ENCODE results near the gene GTF2F1. TPM values are rescaled to one million over a fixed set of nuclear protein-coding genes. Genes with fewer than 3 reads are reported as not detected.
"Not testable (repeated sequence)": the region's sequence is repeated elsewhere in the genome, so short reads cannot be mapped to it uniquely, and the experiment has no call there.

Gene GTF2F1
- total RNA-seq, 4 donors from 2014 or later, result 50.8 to 57.0 (median 51.4) TPM

GRCh38 chr19:6433663-6434062 is 40.7 kb upstream of the GTF2F1 start, which contains the start of gene SLC25A41:
Gene SLC25A41 (minus strand): TSS chr19:6433763. CDS start chr19:6433693, 70 bp downstream.
- Histone ChIP-seq H3K9me3 (no peaks in the 10 kb centered on the region), H3K27me3 (no peaks in the 10 kb centered on the region), H3K4me3 (replicated peaks in 1 of 3) (no peak within 1 kb of the TSS), H3K27ac (no peak within 1 kb of the TSS), H3K36me3 (no peaks in the 10 kb centered on the region), H3K4me1 (no peaks in the 10 kb centered on the region)
- no peak for DNase-seq
- TF ChIP-seq POLR2A (IDR thresholded peaks at IDR 0.05) (no peak), CTCF (IDR thresholded peaks at IDR 0.05) (no peak)
- intact Hi-C loops (cut with DNase I), result no loop called here
- 95 to 97% methylated on average over 10 of the region's 10 CpGs for WGBS, 2 donors

GRCh38 chr19:6433165-6433564 is 40.2 kb upstream of the GTF2F1 start:
- intact Hi-C loops (cut with DNase I), result no loop called here
- Histone ChIP-seq H3K4me1 (no peaks in the 10 kb centered on the region), H3K36me3 (no peaks in the 10 kb centered on the region), H3K27ac (no peak overlapping the region), H3K9me3 (no peaks in the 10 kb centered on the region), H3K27me3 (no peaks in the 10 kb centered on the region), H3K4me3 (replicated peaks in 1 of 3) (no peak overlapping the region)
- no peak for TF ChIP-seq POLR2A (IDR thresholded peaks at IDR 0.05)
- no peak for TF ChIP-seq CTCF (IDR thresholded peaks at IDR 0.05)
- no peak for DNase-seq
- WGBS, 2 donors, result 82 to 92% methylated on average over 8 to 9 of the region's 11 CpGs

DNA sequence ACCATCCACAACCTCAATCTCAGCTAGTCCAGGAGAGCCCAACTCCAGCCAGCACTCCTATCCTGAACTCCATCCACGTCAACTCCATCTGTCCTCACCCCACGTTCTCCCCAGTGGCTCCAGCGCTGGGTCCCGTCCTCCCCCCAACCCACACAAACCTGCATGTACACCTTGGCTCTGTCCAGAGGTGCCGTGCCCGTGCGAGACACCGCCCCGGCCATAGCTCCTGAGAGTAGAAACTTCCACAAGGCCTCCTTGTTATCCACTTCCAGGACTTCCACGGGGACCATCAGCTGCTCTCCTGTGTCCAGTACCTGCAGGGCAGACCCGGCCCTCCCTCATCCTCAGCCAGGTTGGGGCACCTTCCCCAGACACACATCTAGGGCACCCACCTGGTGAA is 38.9 kb upstream of the GTF2F1 start:
- no peak overlapping the region for H3K27ac ChIP-seq
- TF ChIP-seq CTCF (IDR thresholded peaks at IDR 0.05) (no peak), POLR2A (IDR thresholded peaks at IDR 0.05) (no peak)
- no peaks in the 10 kb centered on the region for H3K9me3 ChIP-seq
- H3K36me3 ChIP-seq, result no peaks in the 10 kb centered on the region
- H3K4me1 ChIP-seq, result no peaks in the 10 kb centered on the region
- WGBS, 2 donors, result 94 to 95% methylated on average over 11 of the region's 11 CpGs
- no peak overlapping the region for H3K4me3 ChIP-seq (replicated peaks in 1 of 3)
- no peak for DNase-seq
- intact Hi-C loops (cut with DNase I), result no loop called here
- no peaks in the 10 kb centered on the region for H3K27me3 ChIP-seq

GRCh38 chr19:6429419-6430221 is 36.7 kb upstream of the GTF2F1 start:
- H3K4me3 ChIP-seq (replicated peaks in 1 of 3), result no peak overlapping the region
- H3K27me3 ChIP-seq, result no peaks in the 10 kb centered on the region
- intact Hi-C loops (cut with DNase I), result loop anchor here (10.0 kb wide), 1 partner anchor 55 kb away; the partner anchor contains the start of genes ALKBH7 and PSPN
- peaks cover 0 to 6% of the 10 kb centered on the region in 2 donors for H3K4me1 ChIP-seq
- WGBS, 2 donors, result 59 to 63% methylated on average over 20 of the region's 20 CpGs
- H3K36me3 ChIP-seq, result no peaks in the 10 kb centered on the region
- no peak for TF ChIP-seq CTCF (IDR thresholded peaks at IDR 0.05)
- TF ChIP-seq POLR2A (IDR thresholded peaks at IDR 0.05), result no peak
- DNase-seq, result no peak
- no peaks in the 10 kb centered on the region for H3K9me3 ChIP-seq
- H3K27ac ChIP-seq, result no peak overlapping the region

- H3K27ac ChIP-seq; H3K9me3 ChIP-seq; H3K4me1 ChIP-seq; DNase-seq; H3K36me3 ChIP-seq; H3K27me3 ChIP-seq; H3K4me3 ChIP-seq (replicated peaks in 1 of 3): not testable (repeated sequence)
- 88% methylated on average over 2 of the region's 2 CpGs for WGBS, 2 donors
- intact Hi-C loops (cut with DNase I), result loop anchor here (10.0 kb wide), 1 partner anchor 54 kb away; the partner anchor contains the start of genes ALKBH7 and PSPN
These were observed 35.9 kb upstream of the GTF2F1 start for GRCh38 chr19:6428692-6429418.

Data from thyroid gland (tissue), 4 donors.